K562 (cell line): ENCODE data around the gene HERC5. TPM values are rescaled to one million over a fixed set of nuclear protein-coding genes. Genes with fewer than 3 reads are reported as not detected.

ENCODE experiments used
- ATAC-seq: fragments of 200-7000 bp; cut with Tn5 transposase; 3 replicates; pipeline ENCODE4 v1.9.1; 2020; ENCODE audit warnings: moderate library complexity
- BruUV-seq: library from RNA; stranded (reverse); fragments of 400-500 nt; replicated peaks from 2 replicates; lab custom pipeline; 2021; lab: Mats Ljungman, UMichigan
- CTCF ChIA-PET: fragments of 300-600 bp; formaldehyde crosslinking; extraction: SDS; loops from one replicate; lab custom pipeline; 2021; ENCODE audit warnings: low intra/inter-chr PET ratio; lab: Yijun Ruan, JAX
- POLR2A ChIA-PET: fragments of 300-600, 350-650 bp; sonication (Branson Sonifier 250); formaldehyde crosslinking; extraction: SDS; loops from one replicate; lab custom pipeline; 2021; ENCODE audit warnings: antibody characterized with exemption, inconsistent platforms; lab: Yijun Ruan, JAX
- DNase-seq, 4 experiments: peaks; one replicate each; pipeline versions ENCODE4 v3.0.0 to v3.0.0-alpha.2; 2011 to 2018; ENCODE audit warnings: low spot score in 3 of 4, mixed read lengths in 3 of 4; ENCODE audit errors: extremely low read depth in 1 of 4
- FAIRE-seq: peaks from 2 replicates; lab custom pipeline; 2011; peaks lifted over from hg19 to GRCh38; lab: Jason Lieb, UNC
- H2AFZ ChIP-seq: 2 replicates; pipeline ENCODE4 v1.6.0; 2011; ENCODE audit warnings: low read depth, low read length, control low read depth, inconsistent platforms
- H3K27ac ChIP-seq: fragments of 200-600 bp; 3 replicates; pipeline ENCODE4 v1.8.0; 2011; ENCODE audit warnings: low read depth, mild to moderate bottlenecking, control low read depth, inconsistent platforms, low read length, moderate library complexity, mixed read lengths; ENCODE audit errors: extremely low read depth
- H3K27me3 ChIP-seq, 2 experiments: fragments of 300-600 bp in 1 of 2; 2 replicates in 1 of 2; 3 replicates in 1 of 2; pipeline versions ENCODE4 v1.6.0 to v1.8.0; 2011; ENCODE audit warnings: inconsistent platforms in 2 of 2, low read length in 2 of 2, mild to moderate bottlenecking in 1 of 2, mixed read lengths in 1 of 2, moderate library complexity in 1 of 2; ENCODE audit not compliant: control insufficient read depth in 2 of 2, insufficient read depth in 2 of 2
- H3K36me3 ChIP-seq: fragments of 300-600 bp; 3 replicates; pipeline ENCODE4 v1.8.0; 2011; ENCODE audit warnings: mild to moderate bottlenecking, low read length, inconsistent platforms; ENCODE audit not compliant: control insufficient read depth, insufficient read depth
- H3K4me1 ChIP-seq, 2 experiments: fragments of 200-600 bp in 1 of 2; replicated peaks in 1 of 2; 2 replicates in 1 of 2; 3 replicates in 1 of 2; pipeline versions ENCODE4 v1.5.1 to v1.8.0; 2011; ENCODE audit warnings: inconsistent platforms in 2 of 2, low read length in 2 of 2, mild to moderate bottlenecking in 1 of 2, mixed read lengths in 1 of 2, moderate library complexity in 1 of 2; ENCODE audit not compliant: control insufficient read depth in 2 of 2, insufficient read depth in 2 of 2
- H3K4me2 ChIP-seq: 2 replicates; pipeline ENCODE4 v1.6.1; 2011; ENCODE audit warnings: low read length, control low read depth, inconsistent platforms, mixed read lengths; ENCODE audit not compliant: insufficient read depth
- H3K4me3 ChIP-seq: fragments of 200-600 bp; sonication (generic), shearing (Covaris generic); 2 replicates; pipeline ENCODE4 v1.5.1; 2016; ENCODE audit warnings: control low read depth, inconsistent platforms
- H3K79me2 ChIP-seq: fragments of 200-600 bp; 3 replicates; pipeline ENCODE4 v1.8.0; 2011; ENCODE audit warnings: low read length, inconsistent platforms; ENCODE audit not compliant: control insufficient read depth, insufficient read depth
- H3K9ac ChIP-seq, 2 experiments: 2 replicates each; pipeline versions ENCODE4 v1.6.0 to v1.6.1; 2011; ENCODE audit warnings: low read depth in 2 of 2, low read length in 2 of 2, control low read depth in 1 of 2, inconsistent platforms in 1 of 2, mild to moderate bottlenecking in 1 of 2, mixed read lengths in 1 of 2; ENCODE audit not compliant: insufficient read depth in 1 of 2
- H3K9me1 ChIP-seq: one replicate; pipeline ENCODE4 v1.6.0; 2011; ENCODE audit warnings: inconsistent platforms, mild to moderate bottlenecking, low read length, moderate library complexity; ENCODE audit not compliant: control insufficient read depth, insufficient read depth
- H3K9me3 ChIP-seq: replicated peaks from 2 replicates; pipeline ENCODE4 v1.5.1; 2011; ENCODE audit warnings: low read depth, low read length, inconsistent platforms; ENCODE audit not compliant: control insufficient read depth, insufficient read depth
- H4K20me1 ChIP-seq: replicated peaks from 2 replicates; pipeline ENCODE4 v1.6.1; 2011; ENCODE audit warnings: low read length, inconsistent platforms, mixed read lengths; ENCODE audit not compliant: control insufficient read depth, insufficient read depth
- CREBBP ChIP-seq: IDR thresholded peaks from one replicate; pipeline ENCODE4 v1.6.1; 2012; ENCODE audit warnings: low read depth, mild to moderate bottlenecking, control low read depth, inconsistent platforms, low read length
- ESRRB ChIP-seq: fragments of 250-450 bp; sonication (Bioruptor Pico); IDR thresholded peaks from 2 replicates; pipeline ENCODE4 v1.5.0; 2020; ENCODE audit warnings: mild to moderate bottlenecking, moderate library complexity, borderline replicate concordance
- RUNX1 ChIP-seq: sonication (generic); IDR thresholded peaks from 2 replicates; pipeline ENCODE4 v1.6.1; 2016; ENCODE audit warnings: antibody characterized with exemption, low read depth
- SMARCA5 ChIP-seq: fragments of 450-650 bp; IDR thresholded peaks from 2 replicates; pipeline ENCODE4 v1.6.1; 2016
- TAL1 ChIP-seq: fragments of 450-650 bp; IDR thresholded peaks from 2 replicates; pipeline ENCODE4 v1.6.1; 2016; ENCODE audit warnings: mild to moderate bottlenecking
- THAP7 ChIP-seq: fragments of 250-450 bp; sonication (Bioruptor Pico); IDR thresholded peaks from 2 replicates; pipeline ENCODE4 v1.5.0; 2021
- ZNF146 ChIP-seq: IDR thresholded peaks from one replicate; pipeline ENCODE4 v1.6.1; 2018; ENCODE audit warnings: missing compliant biosample characterization; ENCODE audit not compliant: unreplicated experiment
- ZNF274 ChIP-seq: IDR thresholded peaks from 2 replicates; pipeline ENCODE4 v1.6.1; 2011; ENCODE audit warnings: low read depth, mild to moderate bottlenecking, low read length, moderate library complexity, borderline replicate concordance
- ZNF696 ChIP-seq: fragments of 250-450 bp; sonication (Bioruptor Pico); conservative IDR thresholded peaks from 2 replicates; pipeline ENCODE4 v1.4.0; 2020; ENCODE audit warnings: mild to moderate bottlenecking, moderate library complexity
- WGBS: fragments of 100-300 bp; shearing (Covaris generic); methylation state at CpG from one replicate; pipeline ENCODE4 v1.1.6; 2016; ENCODE audit warnings: low coverage, mixed read lengths; ENCODE audit not compliant: insufficient coverage; ENCODE audit errors: missing lambda C conversion rate; 5-methylcytosine and 5-hydroxymethylcytosine counted together
- in situ Hi-C: fragments of 300-500 bp; cut with MboI; formaldehyde crosslinking; loops from 4 replicates; pipeline ENCODE4 v1.15.0; 2018; ENCODE audit warnings: inconsistent platforms, mixed read lengths
- intact Hi-C: fragments of 100-400 bp; cut with micrococcal nuclease; formaldehyde crosslinking; loops from 2 replicates; pipeline ENCODE4 v1.14.2; 2022
- polyA plus RNA-seq, 8 experiments: library from polyadenylated mRNA; depleted of rRNA in 4 of 8; stranded (reverse) in 5 of 8; unstranded in 3 of 8; fragments of >200 nt; fragmentation: Nextera tagmentation in 2 of 8; fragmentation: Illumina TruSeq in 1 of 8; extraction: Ambion mirVana in 2 of 8; extraction: Trizol in 1 of 8; gene quantifications; 2 replicates each; pipeline versions ENCODE4 v1.2.1 to v1.2.3, GENCODE V29; 2011 to 2014; ENCODE audit warnings: inconsistent platforms in 1 of 8, missing spikeins in 1 of 8
- total RNA-seq, 7 experiments: library from RNA; depleted of rRNA in 6 of 7; stranded (reverse); fragments of >200 nt in 6 of 7; fragmentation: Illumina TruSeq in 2 of 7; extraction: Trizol in 2 of 7; gene quantifications; 2 replicates each; pipeline versions ENCODE4 v1.2.1 to v1.2.3, GENCODE V29; 2011 to 2021; ENCODE audit warnings: low replicate concordance in 1 of 7
- TF ChIP-seq, protein P1 (sequence below): fragments of 250-450 bp; sonication (Bioruptor Pico); IDR thresholded peaks from 2 replicates; pipeline ENCODE4 v1.5.0; 2020; ENCODE audit warnings: mild to moderate bottlenecking, borderline replicate concordance

The HERC5 gene
- total and polyA plus RNA-seq, 9 of the 15 experiments (the other 6 are each of a cell fraction or from before 2014, with no cell fraction given) = 0.18 TPM; not detected in 8

DNA sequence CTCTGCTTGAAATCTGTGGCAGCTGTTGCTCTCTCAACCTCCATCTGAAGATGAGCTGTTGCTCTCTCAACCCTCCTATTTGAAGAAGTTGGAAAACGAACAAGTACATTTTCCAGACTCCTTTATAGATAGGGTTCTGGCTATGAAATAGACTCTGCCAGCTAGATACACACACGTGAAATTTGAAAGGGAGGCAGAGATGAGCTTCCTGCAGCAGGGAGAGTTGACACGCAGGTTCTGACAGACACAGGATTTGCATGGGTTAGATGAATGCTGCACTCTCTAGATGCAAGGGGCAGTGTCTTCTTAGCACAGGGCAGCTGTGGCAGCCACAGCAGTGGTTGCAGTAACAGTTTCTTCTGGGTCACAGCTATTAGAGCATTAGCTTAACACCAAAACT lies 74.6 kb downstream of the HERC5 start:
- in situ Hi-C loops (loop anchor here (5.0 to 25.0 kb wide), 2 partner anchors 281 to 491 kb away; no protein-coding TSS in a partner anchor), intact Hi-C loops (no loop called here)
- no peak overlapping the region for H2AFZ ChIP-seq
- no peaks in the 10 kb centered on the region for H3K27me3 ChIP-seq
- no peak overlapping the region for H3K4me3 ChIP-seq
- no TSS peak for BruUV-seq
- no peak for ATAC-seq
- POLR2A ChIA-PET = interaction anchor here (1.4 kb wide), 1 partner anchor 29 kb away, joined by 3 read pairs; no protein-coding TSS in a partner anchor
- H4K20me1 ChIP-seq = no peaks in the 10 kb centered on the region
- no peaks in the 10 kb centered on the region for H3K9me3 ChIP-seq
- no peak for FAIRE-seq
- no peak for DNase-seq
- H3K36me3 ChIP-seq = no peaks in the 10 kb centered on the region
- 0 out of 5 replicates have a peak, but pooled peaks cover 0 to 3% of the 10 kb centered on the region in 2 experiments for H3K4me1 ChIP-seq
- TF ChIP-seq SMARCA5 = no peak
- TF ChIP-seq, all 486 proteins: peak for 0
- 18% methylated on average over 3 of the region's 3 CpGs for WGBS
- CTCF ChIA-PET = no interaction called here
- no peak overlapping the region for H3K4me2 ChIP-seq
- no peak overlapping the region for H3K9ac ChIP-seq
- H3K9me1 ChIP-seq = no peaks in the 10 kb centered on the region
- no peak overlapping the region for H3K27ac ChIP-seq
- no peaks in the 10 kb centered on the region for H3K79me2 ChIP-seq

- in situ Hi-C loops (loop anchor here (5.0 to 25.0 kb wide), 2 partner anchors 279 to 489 kb away; no protein-coding TSS in a partner anchor), intact Hi-C loops (no loop called here)
- H3K27ac ChIP-seq = no peak overlapping the region
- H2AFZ ChIP-seq = no peak overlapping the region
- FAIRE-seq (no peak), DNase-seq (no peak), ATAC-seq (no peak)
- WGBS = 32% methylated on average over 6 of the region's 6 CpGs
- H3K4me1 ChIP-seq = 0 out of 5 replicates have a peak, but pooled peaks cover 0 to 3% of the 10 kb centered on the region in 2 experiments
- H3K4me2 ChIP-seq = no peak overlapping the region
- BruUV-seq = no TSS peak
- no peaks in the 10 kb centered on the region for H3K9me3 ChIP-seq
- ChIA-PET POLR2A (no interaction called here), CTCF (no interaction called here)
- H3K79me2 ChIP-seq = no peaks in the 10 kb centered on the region
- no peak overlapping the region for H3K4me3 ChIP-seq
- no peak overlapping the region for H3K9ac ChIP-seq
- H3K36me3 ChIP-seq = no peaks in the 10 kb centered on the region
- no peaks in the 10 kb centered on the region for H4K20me1 ChIP-seq
- H3K27me3 ChIP-seq = no peaks in the 10 kb centered on the region
- H3K9me1 ChIP-seq = no peaks in the 10 kb centered on the region
- TF ChIP-seq ZNF146 (CRISPR knock-in tag) (no peak), ESRRB (CRISPR knock-in tag) (no peak), THAP7 (CRISPR knock-in tag) (no peak), ZNF274 (no peak), CREBBP (no peak), TAL1 (no peak), RUNX1 (no peak), ZNF696 (CRISPR knock-in tag) (no peak)
- TF ChIP-seq, protein P1, sequence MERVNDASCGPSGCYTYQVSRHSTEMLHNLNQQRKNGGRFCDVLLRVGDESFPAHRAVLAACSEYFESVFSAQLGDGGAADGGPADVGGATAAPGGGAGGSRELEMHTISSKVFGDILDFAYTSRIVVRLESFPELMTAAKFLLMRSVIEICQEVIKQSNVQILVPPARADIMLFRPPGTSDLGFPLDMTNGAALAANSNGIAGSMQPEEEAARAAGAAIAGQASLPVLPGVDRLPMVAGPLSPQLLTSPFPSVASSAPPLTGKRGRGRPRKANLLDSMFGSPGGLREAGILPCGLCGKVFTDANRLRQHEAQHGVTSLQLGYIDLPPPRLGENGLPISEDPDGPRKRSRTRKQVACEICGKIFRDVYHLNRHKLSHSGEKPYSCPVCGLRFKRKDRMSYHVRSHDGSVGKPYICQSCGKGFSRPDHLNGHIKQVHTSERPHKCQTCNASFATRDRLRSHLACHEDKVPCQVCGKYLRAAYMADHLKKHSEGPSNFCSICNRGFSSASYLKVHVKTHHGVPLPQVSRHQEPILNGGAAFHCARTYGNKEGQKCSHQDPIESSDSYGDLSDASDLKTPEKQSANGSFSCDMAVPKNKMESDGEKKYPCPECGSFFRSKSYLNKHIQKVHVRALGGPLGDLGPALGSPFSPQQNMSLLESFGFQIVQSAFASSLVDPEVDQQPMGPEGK (CRISPR knock-in tag) = no peak
Measured at GRCh38 chr4:88533088-88533790, 76.3 kb downstream of the HERC5 start.
